Natural killer cell treated with Interleukin-12 subunit alpha and Interleukin-12 subunit beta and Interleukin-15 and Interleukin-18, amount 100 ng/mL, for 72 hours (primary cell): ENCODE data around the gene GUK1. TPM values are rescaled to one million over a fixed set of nuclear protein-coding genes. Genes with fewer than 3 reads are reported as not detected.
"Not testable (repeated sequence)": the region's sequence is repeated elsewhere in the genome, so short reads cannot be mapped to it uniquely, and the experiment has no call there.

Experiments
- ATAC-seq, 2 donors: fragments of 150-1000 bp; cut with Tn5 transposase in 1 of 2; sonication (Bioruptor Pico), chemical (Tn5 transposase) in 1 of 2; 2 replicates each; pipeline ENCODE4 v1.10.0; 2021
- DNase-seq: peaks from one replicate; pipeline ENCODE4 v3.0.0; 2022; ENCODE audit warnings: low spot score
- H3K27ac Mint-ChIP-seq, 2 donors: 1 replicate in 1 of 2; 2 replicates in 1 of 2; pipeline ENCODE4 v1.8.0; 2022; ENCODE audit warnings: mixed read lengths in 2 of 2, mild to moderate bottlenecking in 1 of 2, moderate library complexity in 1 of 2
- H3K27me3 Mint-ChIP-seq, 2 donors: 1 replicate in 1 of 2; 2 replicates in 1 of 2; pipeline ENCODE4 v1.8.0; 2022; ENCODE audit warnings: mixed read lengths in 2 of 2
- H3K36me3 Mint-ChIP-seq: one replicate; pipeline ENCODE4 v1.8.0; 2022; ENCODE audit warnings: mixed read lengths
- H3K4me1 Mint-ChIP-seq, 2 donors: 1 replicate in 1 of 2; 2 replicates in 1 of 2; pipeline ENCODE4 v1.8.0; 2022; ENCODE audit warnings: low read depth in 2 of 2, mixed read lengths in 2 of 2, mild to moderate bottlenecking in 1 of 2
- H3K4me3 Mint-ChIP-seq: one replicate; pipeline ENCODE4 v1.8.0; 2022; ENCODE audit warnings: mixed read lengths
- H3K9me3 Mint-ChIP-seq: 2 replicates; pipeline ENCODE4 v1.8.0; 2022; ENCODE audit warnings: mixed read lengths
- total RNA-seq, 2 donors: library from RNA; stranded (reverse); gene quantifications; one replicate each; pipeline ENCODE4 v1.2.3, GENCODE V29; 2022

The GUK1 gene
- total RNA-seq, 2 donors from 2014 or later = 296 to 329 TPM

GRCh38 chr1:228108742-228109072 lies 31.4 kb upstream of the GUK1 start:
- Mint-ChIP-seq H3K27me3 (no peaks in the 10 kb centered on the region), H3K4me1 (peaks cover 14 to 26% of the 10 kb centered on the region in 2 donors), H3K4me3 (peak overlapping the region; percentile 91), H3K36me3 (no peaks in the 10 kb centered on the region), H3K9me3 (no peaks in the 10 kb centered on the region), H3K27ac (peak overlapping the region; percentile 73 to 86)
- no peak for DNase-seq
- no peak for ATAC-seq

- Mint-ChIP-seq H3K9me3 (no peaks in the 10 kb centered on the region), H3K36me3 (no peaks in the 10 kb centered on the region), H3K4me1 (peaks cover 14 to 20% of the 10 kb centered on the region in 2 donors), H3K27ac (peak within 1 kb of the TSS; percentile 73 to 86), H3K27me3 (no peaks in the 10 kb centered on the region), H3K4me3 (peak within 1 kb of the TSS; percentile 91)
- DNase-seq (peak; percentile 97), ATAC-seq (peak; percentile 98)
Observed at GRCh38 chr1:228109073-228109961, 30.8 kb upstream of the GUK1 start, which contains the start of gene MRPL55. Gene MRPL55, minus strand, starts transcription at chr1:228109299. Its CDS starts 1,039 bp downstream, at chr1:228108260.

GRCh38 chr1:228109962-228110488 lies 30.1 kb upstream of the GUK1 start:
- Mint-ChIP-seq H3K36me3 (no peaks in the 10 kb centered on the region), H3K4me3 (peak overlapping the region; percentile 91), H3K27ac (peak overlapping the region; percentile 73 to 86), H3K4me1 (peaks cover 14 to 16% of the 10 kb centered on the region in 2 donors), H3K9me3 (no peaks in the 10 kb centered on the region), H3K27me3 (no peaks in the 10 kb centered on the region)
- ATAC-seq (no peak), DNase-seq (no peak)

GRCh38 chr1:228110556-228110955 lies 29.5 kb upstream of the GUK1 start:
- Mint-ChIP-seq H3K27ac (no peak overlapping the region), H3K4me3 (no peak overlapping the region), H3K9me3 (no peaks in the 10 kb centered on the region), H3K36me3 (no peaks in the 10 kb centered on the region), H3K27me3 (no peaks in the 10 kb centered on the region), H3K4me1 (peaks cover 14 to 16% of the 10 kb centered on the region in 2 donors)
- no peak for ATAC-seq
- DNase-seq = no peak

- not testable (repeated sequence) for ATAC-seq, H3K36me3 Mint-ChIP-seq, H3K4me3 Mint-ChIP-seq, H3K27me3 Mint-ChIP-seq, H3K9me3 Mint-ChIP-seq, H3K27ac Mint-ChIP-seq, DNase-seq
- peaks cover 14 to 16% of the 10 kb centered on the region in 2 donors for H3K4me1 Mint-ChIP-seq
Observed at GRCh38 chr1:228111315-228111714, 28.8 kb upstream of the GUK1 start.

GRCh38 chr1:228112167-228112566 lies 27.9 kb upstream of the GUK1 start:
- Mint-ChIP-seq H3K9me3 (no peaks in the 10 kb centered on the region), H3K4me1 (peaks cover 9 to 16% of the 10 kb centered on the region in 2 donors), H3K36me3 (no peaks in the 10 kb centered on the region), H3K27me3 (no peaks in the 10 kb centered on the region), H3K27ac (no peak overlapping the region), H3K4me3 (no peak overlapping the region)
- DNase-seq = no peak
- ATAC-seq = no peak

- ATAC-seq = no peak
- Mint-ChIP-seq H3K27ac (no peak overlapping the region), H3K4me1 (peaks cover 9 to 16% of the 10 kb centered on the region in 2 donors), H3K27me3 (no peaks in the 10 kb centered on the region), H3K36me3 (no peaks in the 10 kb centered on the region), H3K9me3 (no peaks in the 10 kb centered on the region), H3K4me3 (no peak overlapping the region)
- DNase-seq = no peak
Observed at GRCh38 chr1:228112617-228113016, 27.5 kb upstream of the GUK1 start.

- Mint-ChIP-seq H3K9me3 (no peaks in the 10 kb centered on the region), H3K4me1 (peaks cover 2 to 4% of the 10 kb centered on the region in 2 donors)
Observed at GRCh38 chr1:228114827-228115226, 25.3 kb upstream of the GUK1 start.

GRCh38 chr1:228117335-228117734 lies 22.7 kb upstream of the GUK1 start:
- Mint-ChIP-seq H3K36me3 (peaks cover 5% of the 10 kb centered on the region), H3K4me3 (no peak overlapping the region), H3K27ac (no peak overlapping the region), H3K27me3 (no peaks in the 10 kb centered on the region), H3K4me1 (no peaks in the 10 kb centered on the region), H3K9me3 (no peaks in the 10 kb centered on the region)
- no peak for ATAC-seq
- no peak for DNase-seq

More at GRCh38 chr1:228114827-228115226, 25.3 kb upstream of the GUK1 start:
- no peak for ATAC-seq
- H3K27me3 Mint-ChIP-seq = no peaks in the 10 kb centered on the region
- peaks cover 5% of the 10 kb centered on the region for H3K36me3 Mint-ChIP-seq
- no peak overlapping the region for H3K27ac Mint-ChIP-seq
- DNase-seq = no peak
- H3K4me3 Mint-ChIP-seq = no peak overlapping the region

GRCh38 chr1:228118040-228118439 lies 22.0 kb upstream of the GUK1 start:
- H3K9me3 Mint-ChIP-seq = no peaks in the 10 kb centered on the region
- no peaks in the 10 kb centered on the region for H3K4me1 Mint-ChIP-seq
- DNase-seq (no peak), ATAC-seq (no peak)
- no peak overlapping the region for H3K27ac Mint-ChIP-seq
- H3K36me3 Mint-ChIP-seq = peaks cover 5% of the 10 kb centered on the region
- peaks cover 0 to 4% of the 10 kb centered on the region in 2 donors for H3K27me3 Mint-ChIP-seq
- no peak overlapping the region for H3K4me3 Mint-ChIP-seq

GRCh38 chr1:228120351-228120750 lies 19.7 kb upstream of the GUK1 start:
- H3K27ac Mint-ChIP-seq = no peak overlapping the region
- no peak for ATAC-seq
- peaks cover 5% of the 10 kb centered on the region for H3K36me3 Mint-ChIP-seq
- no peaks in the 10 kb centered on the region for H3K4me1 Mint-ChIP-seq
- no peak overlapping the region for H3K4me3 Mint-ChIP-seq
- no peaks in the 10 kb centered on the region for H3K9me3 Mint-ChIP-seq
- H3K27me3 Mint-ChIP-seq = peaks cover 0 to 8% of the 10 kb centered on the region in 2 donors
- no peak for DNase-seq

GRCh38 chr1:228120857-228121489 lies 19.1 kb upstream of the GUK1 start:
- H3K27me3 Mint-ChIP-seq = peaks cover 0 to 8% of the 10 kb centered on the region in 2 donors
- DNase-seq = no peak
- no peak overlapping the region for H3K27ac Mint-ChIP-seq

GRCh38 chr1:228122921-228123441 lies 17.1 kb upstream of the GUK1 start:
- Mint-ChIP-seq H3K27ac (no peak overlapping the region), H3K4me1 (no peaks in the 10 kb centered on the region), H3K9me3 (no peaks in the 10 kb centered on the region), H3K36me3 (peaks cover 3% of the 10 kb centered on the region), H3K4me3 (no peak overlapping the region), H3K27me3 (peaks cover 6 to 8% of the 10 kb centered on the region in 2 donors)
- ATAC-seq (no peak), DNase-seq (no peak)

More at GRCh38 chr1:228120857-228121489, 19.1 kb upstream of the GUK1 start:
- ATAC-seq = no peak
- Mint-ChIP-seq H3K4me1 (no peaks in the 10 kb centered on the region), H3K4me3 (no peak overlapping the region), H3K36me3 (peaks cover 5% of the 10 kb centered on the region), H3K9me3 (no peaks in the 10 kb centered on the region)

- DNase-seq (no peak), ATAC-seq (no peak)
- no peak overlapping the region for H3K27ac Mint-ChIP-seq
- no peaks in the 10 kb centered on the region for H3K36me3 Mint-ChIP-seq
- no peaks in the 10 kb centered on the region for H3K9me3 Mint-ChIP-seq
- no peaks in the 10 kb centered on the region for H3K4me1 Mint-ChIP-seq
- H3K4me3 Mint-ChIP-seq = no peak overlapping the region
- peaks cover 6 to 8% of the 10 kb centered on the region in 2 donors for H3K27me3 Mint-ChIP-seq
Observed at GRCh38 chr1:228123505-228123904, 16.6 kb upstream of the GUK1 start.
